Superior temporal gyrus (tissue), 1 donor: ENCODE results near the gene LMCD1.

Source experiments
- DNase-seq: peaks from one replicate; pipeline ENCODE4 v3.0.0-alpha.2; 2016; ENCODE audit errors: extremely low spot score

Gene LMCD1

GRCh38 chr3:8581806-8582445 lies 80.3 kb downstream of the LMCD1 start:
- no peak for DNase-seq

- DNase-seq = no peak
These were observed 83.0 kb downstream of the LMCD1 start for GRCh38 chr3:8584661-8585060.

GRCh38 chr3:8589880-8590556 lies 88.4 kb downstream of the LMCD1 start:
- no peak for DNase-seq

- DNase-seq = no peak
These were observed 91.6 kb downstream of the LMCD1 start for GRCh38 chr3:8593021-8593827.

GRCh38 chr3:8595252-8595651 lies 93.6 kb downstream of the LMCD1 start:
- no peak for DNase-seq

GRCh38 chr3:8595695-8596115 lies 94.1 kb downstream of the LMCD1 start:
- peak; percentile 76 for DNase-seq

GRCh38 chr3:8596321-8597218 lies 94.9 kb downstream of the LMCD1 start:
- DNase-seq = no peak

- DNase-seq = no peak
These were observed 95.7 kb downstream of the LMCD1 start for GRCh38 chr3:8597219-8597853.

- DNase-seq = no peak
These were observed 97.5 kb downstream of the LMCD1 start for GRCh38 chr3:8599146-8599545.

GRCh38 chr3:8600457-8600856 lies 98.8 kb downstream of the LMCD1 start:
- no peak for DNase-seq

- no peak for DNase-seq
These were observed 101.6 kb downstream of the LMCD1 start for GRCh38 chr3:8603115-8603710.

GRCh38 chr3:8604006-8604405 lies 102.4 kb downstream of the LMCD1 start:
- DNase-seq = no peak

- no peak for DNase-seq
These were observed 103.4 kb downstream of the LMCD1 start for GRCh38 chr3:8604988-8605387.

GRCh38 chr3:8606701-8607231 lies 105.1 kb downstream of the LMCD1 start:
- DNase-seq = no peak

- DNase-seq = peak; percentile 56
These were observed 105.8 kb downstream of the LMCD1 start for GRCh38 chr3:8607234-8608040.

- no peak for DNase-seq
These were observed 106.6 kb downstream of the LMCD1 start for GRCh38 chr3:8608041-8608790.

GRCh38 chr3:8608791-8609467 lies 107.3 kb downstream of the LMCD1 start:
- DNase-seq = no peak

- DNase-seq = no peak
These were observed 109.3 kb downstream of the LMCD1 start for GRCh38 chr3:8610951-8611350.
